ENCODE data around the gene SLC22A17. TPM values are rescaled to one million over a fixed set of nuclear protein-coding genes. Genes with fewer than 3 reads are reported as not detected.

The SLC22A17 gene
- total and polyA plus RNA-seq, 2 of the 4 experiments (the other 2 are of a cell fraction): 6.6 to 36.0 TPM

- Histone ChIP-seq H2BK15ac (ENCODE audit: low read depth, low read length) (no peak overlapping the region), H3K36me3 (ENCODE audit: control insufficient read depth, insufficient read depth, low read length) (peaks cover 36% of the 10 kb centered on the region), H3K79me1 (ENCODE audit: low read depth in 1 of 2, low read length in 2 of 2) (peaks cover 4 to 18% of the 10 kb centered on the region in 2 experiments; a peak in 2 of 4 replicates), H4K20me1 (ENCODE audit: insufficient read depth, low read length) (peaks cover 12% of the 10 kb centered on the region; the same call in 1 of the 2 replicates), H3K18ac (ENCODE audit: low read depth, low read length) (no peak overlapping the region), H3K4ac (ENCODE audit: low read depth, low read length) (no peak overlapping the region), H2BK120ac (ENCODE audit: low read depth, low read length) (no peak overlapping the region), H3K4me1 (ENCODE audit: control insufficient read depth, insufficient read depth, low read length) (peaks cover 2% of the 10 kb centered on the region), H3K27me3 (ENCODE audit: control insufficient read depth, insufficient read depth, low read length) (no peaks in the 10 kb centered on the region), H2BK5ac (ENCODE audit: low read depth, low read length, poor library complexity, severe bottlenecking) (no peak overlapping the region), H3K9ac (ENCODE audit: low read depth, low read length) (no peak overlapping the region), H2BK20ac (ENCODE audit: low read depth, low read length) (no peak overlapping the region), H3K23ac (ENCODE audit: low read depth, low read length) (no peak overlapping the region), H3K9me3 (ENCODE audit: control insufficient read depth, insufficient read depth, low read length) (no peaks in the 10 kb centered on the region), H3K4me3 (ENCODE audit: insufficient read depth, low read depth, low read length) (no peak overlapping the region), H2AK9ac (replicated peaks; ENCODE audit: low read depth, low read length, poor library complexity) (no peak overlapping the region), H4K91ac (ENCODE audit: insufficient read depth, low read depth, low read length) (no peak overlapping the region), H3K56ac (ENCODE audit: extremely low read depth, insufficient read depth, low read length) (no peak overlapping the region), H2AFZ (replicated peaks; ENCODE audit: low read length, poor library complexity) (no peak overlapping the region), H4K8ac (ENCODE audit: low read depth in 2 of 2, low read length in 2 of 2) (no peak overlapping the region), H4K5ac (ENCODE audit: low read depth, low read length) (no peak overlapping the region), H3K27ac (ENCODE audit: insufficient read depth, low read length) (no peak overlapping the region), H3K14ac (replicated peaks; ENCODE audit: low read depth, low read length) (no peak overlapping the region), H3K4me2 (ENCODE audit: low read depth, low read length) (no peak overlapping the region), H3K9me1 (ENCODE audit: insufficient read depth, low read length) (peaks cover 6% of the 10 kb centered on the region; the same call in 1 of the 2 replicates), H2AK5ac (ENCODE audit: low read depth, low read length) (no peak overlapping the region)
- dilution Hi-C loops (cut with HindIII; ENCODE audit: low sequenced_read_pairs, unreplicated experiment): no loop called here
- in situ Hi-C loops (cut with MboI; ENCODE audit: low sequenced_read_pairs): no loop called here
- ATAC-seq (ENCODE audit: low read depth) (no peak), DNase-seq (no peak)
- no TSS peak for BruUV-seq (replicated peaks)
- intact Hi-C loops (cut with micrococcal nuclease): no loop called here
- ChIA-PET CTCF (interaction anchor here (0.8 to 1.2 kb wide), 2 partner anchors 10 to 22 kb away, joined by 3 read pairs; no protein-coding TSS in a partner anchor), POLR2A (ENCODE audit: unreplicated experiment) (no interaction called here)
- 83% methylated on average over 3 of the region's 3 CpGs; no CpG with 5 or more reads in 1 of the 2 experiments for WGBS, 2 experiments (ENCODE audit: extremely low coverage in 2 of 2, insufficient read length in 1 of 2)
- TF ChIP-seq SMC3 (IDR thresholded peaks at IDR 0.05; ENCODE audit: low read depth, low read length) (no peak), BHLHE40 (IDR thresholded peaks at IDR 0.05; ENCODE audit: low read depth, low read length) (no peak), RFX5 (IDR thresholded peaks at IDR 0.05; ENCODE audit: low read depth, low read length) (no peak), RAD21 (IDR thresholded peaks at IDR 0.05; ENCODE audit: low read length) (no peak), CHD1 (IDR thresholded peaks at IDR 0.05; ENCODE audit: low read depth, low read length) (no peak), CEBPB (IDR thresholded peaks at IDR 0.05; ENCODE audit: low read depth, low read length) (no peak), MXI1 (IDR thresholded peaks at IDR 0.05; ENCODE audit: borderline replicate concordance, low read depth, low read length) (no peak), FOS (IDR thresholded peaks at IDR 0.05; ENCODE audit: low read depth, low read length) (no peak), POLR2A (IDR thresholded peaks at IDR 0.05; ENCODE audit: low read depth, low read length) (no peak), RCOR1 (IDR thresholded peaks at IDR 0.05; ENCODE audit: insufficient replicate concordance, low read length) (no peak), MAFK (IDR thresholded peaks at IDR 0.05; ENCODE audit: low read depth, low read length) (no peak), USF2 (IDR thresholded peaks at IDR 0.05; ENCODE audit: low read depth, low read length) (no peak), MAZ (IDR thresholded peaks at IDR 0.05; ENCODE audit: borderline replicate concordance, low read depth, low read length) (no peak), NFE2L2 (IDR thresholded peaks at IDR 0.05; ENCODE audit: low read depth, low read length) (no peak)
- TF ChIP-seq, protein P1, sequence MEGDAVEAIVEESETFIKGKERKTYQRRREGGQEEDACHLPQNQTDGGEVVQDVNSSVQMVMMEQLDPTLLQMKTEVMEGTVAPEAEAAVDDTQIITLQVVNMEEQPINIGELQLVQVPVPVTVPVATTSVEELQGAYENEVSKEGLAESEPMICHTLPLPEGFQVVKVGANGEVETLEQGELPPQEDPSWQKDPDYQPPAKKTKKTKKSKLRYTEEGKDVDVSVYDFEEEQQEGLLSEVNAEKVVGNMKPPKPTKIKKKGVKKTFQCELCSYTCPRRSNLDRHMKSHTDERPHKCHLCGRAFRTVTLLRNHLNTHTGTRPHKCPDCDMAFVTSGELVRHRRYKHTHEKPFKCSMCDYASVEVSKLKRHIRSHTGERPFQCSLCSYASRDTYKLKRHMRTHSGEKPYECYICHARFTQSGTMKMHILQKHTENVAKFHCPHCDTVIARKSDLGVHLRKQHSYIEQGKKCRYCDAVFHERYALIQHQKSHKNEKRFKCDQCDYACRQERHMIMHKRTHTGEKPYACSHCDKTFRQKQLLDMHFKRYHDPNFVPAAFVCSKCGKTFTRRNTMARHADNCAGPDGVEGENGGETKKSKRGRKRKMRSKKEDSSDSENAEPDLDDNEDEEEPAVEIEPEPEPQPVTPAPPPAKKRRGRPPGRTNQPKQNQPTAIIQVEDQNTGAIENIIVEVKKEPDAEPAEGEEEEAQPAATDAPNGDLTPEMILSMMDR (conservative IDR thresholded peaks at IDR 0.05; ENCODE audit: low read depth, low read length): no peak
- TF ChIP-seq, protein P2, sequence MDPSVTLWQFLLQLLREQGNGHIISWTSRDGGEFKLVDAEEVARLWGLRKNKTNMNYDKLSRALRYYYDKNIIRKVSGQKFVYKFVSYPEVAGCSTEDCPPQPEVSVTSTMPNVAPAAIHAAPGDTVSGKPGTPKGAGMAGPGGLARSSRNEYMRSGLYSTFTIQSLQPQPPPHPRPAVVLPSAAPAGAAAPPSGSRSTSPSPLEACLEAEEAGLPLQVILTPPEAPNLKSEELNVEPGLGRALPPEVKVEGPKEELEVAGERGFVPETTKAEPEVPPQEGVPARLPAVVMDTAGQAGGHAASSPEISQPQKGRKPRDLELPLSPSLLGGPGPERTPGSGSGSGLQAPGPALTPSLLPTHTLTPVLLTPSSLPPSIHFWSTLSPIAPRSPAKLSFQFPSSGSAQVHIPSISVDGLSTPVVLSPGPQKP (IDR thresholded peaks at IDR 0.05; ENCODE audit: borderline replicate concordance, low read depth, low read length): no peak
These were observed 5.4 kb upstream of the SLC22A17 start for GRCh38 chr14:23358042-23358441.
